Neural progenitor cell (in vitro differentiated cells): ENCODE data around the gene GABRG3.

ENCODE experiments used
- EZH2phosphoT487 ChIP-seq: fragments of 200-600 bp; sonication (generic); IDR thresholded peaks from 2 replicates; pipeline ENCODE4 v1.6.1; 2017; ENCODE audit warnings: antibody characterized with exemption
- TF ChIP-seq, protein P1 (sequence below): fragments of 200-600 bp; sonication (generic); IDR thresholded peaks from 2 replicates; pipeline ENCODE4 v1.5.1; 2017; ENCODE audit warnings: antibody characterized with exemption, mild to moderate bottlenecking

DNA sequence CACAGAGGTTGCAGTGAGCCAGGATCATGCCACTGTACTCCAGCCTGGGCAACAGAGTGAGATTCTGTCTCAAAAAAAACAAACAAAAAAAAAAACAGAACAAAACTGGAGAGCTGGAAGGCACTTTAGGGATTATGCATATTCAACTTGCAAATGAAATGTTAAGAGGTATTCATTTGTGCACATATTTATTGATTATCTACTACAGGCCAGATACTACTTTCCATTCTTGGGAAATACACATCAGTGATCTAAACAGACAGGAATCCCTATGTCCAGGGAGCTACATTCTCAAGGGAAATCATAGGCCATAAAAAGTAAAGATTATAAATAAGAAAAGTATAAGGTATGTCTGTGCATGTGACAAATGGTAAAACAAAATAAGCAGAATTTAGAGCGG lies 322.6 kb downstream of the GABRG3 start:
- TF ChIP-seq, protein P1, sequence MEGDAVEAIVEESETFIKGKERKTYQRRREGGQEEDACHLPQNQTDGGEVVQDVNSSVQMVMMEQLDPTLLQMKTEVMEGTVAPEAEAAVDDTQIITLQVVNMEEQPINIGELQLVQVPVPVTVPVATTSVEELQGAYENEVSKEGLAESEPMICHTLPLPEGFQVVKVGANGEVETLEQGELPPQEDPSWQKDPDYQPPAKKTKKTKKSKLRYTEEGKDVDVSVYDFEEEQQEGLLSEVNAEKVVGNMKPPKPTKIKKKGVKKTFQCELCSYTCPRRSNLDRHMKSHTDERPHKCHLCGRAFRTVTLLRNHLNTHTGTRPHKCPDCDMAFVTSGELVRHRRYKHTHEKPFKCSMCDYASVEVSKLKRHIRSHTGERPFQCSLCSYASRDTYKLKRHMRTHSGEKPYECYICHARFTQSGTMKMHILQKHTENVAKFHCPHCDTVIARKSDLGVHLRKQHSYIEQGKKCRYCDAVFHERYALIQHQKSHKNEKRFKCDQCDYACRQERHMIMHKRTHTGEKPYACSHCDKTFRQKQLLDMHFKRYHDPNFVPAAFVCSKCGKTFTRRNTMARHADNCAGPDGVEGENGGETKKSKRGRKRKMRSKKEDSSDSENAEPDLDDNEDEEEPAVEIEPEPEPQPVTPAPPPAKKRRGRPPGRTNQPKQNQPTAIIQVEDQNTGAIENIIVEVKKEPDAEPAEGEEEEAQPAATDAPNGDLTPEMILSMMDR, result no peak
- no peak for TF ChIP-seq EZH2phosphoT487
